GM18873 (cell line): Measurements from ENCODE around the gene GPR31.
"Not testable (repeated sequence)": the region's sequence is repeated elsewhere in the genome, so short reads cannot be mapped to it uniquely, and the experiment has no call there.

Experiments
- ATAC-seq: cut with Tn5 transposase; IDR thresholded peaks from one replicate; pipeline ENCODE4 v1.9.1; 2021; ENCODE audit warnings: mild to moderate bottlenecking, moderate library complexity, moderate number of reproducible peaks; ENCODE audit not compliant: unreplicated experiment, low FRiP score

GPR31 gene

GRCh38 chr6:167168296-167168695, 10.5 kb upstream of the GPR31 start:
- ATAC-seq, result not testable (repeated sequence)

GRCh38 chr6:167167699-167168098, 9.9 kb upstream of the GPR31 start:
- not testable (repeated sequence) for ATAC-seq

GRCh38 chr6:167165858-167166471, 8.2 kb upstream of the GPR31 start:
- no peak for ATAC-seq

- no peak for ATAC-seq
These were observed 6.5 kb upstream of the GPR31 start for GRCh38 chr6:167164261-167164660.

- ATAC-seq, result no peak
These were observed 5.8 kb upstream of the GPR31 start for GRCh38 chr6:167163476-167164011.

- ATAC-seq, result no peak
These were observed 4.8 kb upstream of the GPR31 start for GRCh38 chr6:167162591-167162990.

GRCh38 chr6:167161851-167162467, 4.2 kb upstream of the GPR31 start:
- no peak for ATAC-seq

GRCh38 chr6:167157414-167157813, 366 bp downstream of the GPR31 start:
- no peak for ATAC-seq

GRCh38 chr6:167154895-167155294, 2.9 kb downstream of the GPR31 start:
- ATAC-seq, result no peak

GRCh38 chr6:167154291-167154690, 3.5 kb downstream of the GPR31 start:
- no peak for ATAC-seq

GRCh38 chr6:167153521-167153959, 4.2 kb downstream of the GPR31 start:
- ATAC-seq, result peak; percentile 57

- ATAC-seq, result no peak
These were observed 4.9 kb downstream of the GPR31 start for GRCh38 chr6:167152862-167153261.

- ATAC-seq, result no peak
These were observed 6.1 kb downstream of the GPR31 start for GRCh38 chr6:167151648-167152047.

GRCh38 chr6:167150941-167151549, 6.7 kb downstream of the GPR31 start:
- peak; percentile 59 for ATAC-seq

GRCh38 chr6:167148997-167149396, 8.8 kb downstream of the GPR31 start:
- ATAC-seq, result no peak

GRCh38 chr6:167148021-167148420, 9.8 kb downstream of the GPR31 start:
- ATAC-seq, result no peak

GRCh38 chr6:167146977-167147376, 10.8 kb downstream of the GPR31 start:
- no peak for ATAC-seq

- no peak for ATAC-seq
These were observed 11.6 kb downstream of the GPR31 start for GRCh38 chr6:167146135-167146534.

GRCh38 chr6:167145461-167145860, 12.3 kb downstream of the GPR31 start:
- ATAC-seq, result no peak

GRCh38 chr6:167143041-167143440, 14.7 kb downstream of the GPR31 start:
- ATAC-seq, result no peak

- no peak for ATAC-seq
These were observed 15.4 kb downstream of the GPR31 start for GRCh38 chr6:167142433-167142761.
